Spleen (tissue), 11 donors: ENCODE measurements around the gene DYNC2LI1. TPM values are rescaled to one million over a fixed set of nuclear protein-coding genes. Genes with fewer than 3 reads are reported as not detected.

Source experiments
- DNase-seq: peaks from one replicate; pipeline ENCODE4 v3.0.0-alpha.2; 2020
- H3K27ac ChIP-seq, 8 donors: fragments of 200-600 bp; sonication (generic) in 7 of 8; 1 replicate in 4 of 8; 2 replicates in 4 of 8; pipeline versions ENCODE4 v1.5.0 to v1.8.0; 2016 to 2021; ENCODE audit warnings: inconsistent platforms in 4 of 8, mild to moderate bottlenecking in 4 of 8, moderate library complexity in 1 of 8
- H3K27me3 ChIP-seq, 7 donors: fragments of 200-600 bp; sonication (generic) in 6 of 7; replicated peaks in 1 of 7; 1 replicate in 4 of 7; 2 replicates in 3 of 7; pipeline versions ENCODE4 v1.5.0 to v1.8.0; 2016 to 2021; ENCODE audit warnings: inconsistent platforms in 3 of 7, mild to moderate bottlenecking in 1 of 7
- H3K36me3 ChIP-seq, 6 donors: fragments of 200-600 bp; sonication (generic) in 5 of 6; 1 replicate in 4 of 6; 2 replicates in 2 of 6; pipeline versions ENCODE4 v1.5.0 to v1.8.0; 2016 to 2021; ENCODE audit warnings: inconsistent platforms in 2 of 6
- H3K4me1 ChIP-seq, 6 donors: fragments of 200-600 bp; sonication (generic) in 5 of 6; 1 replicate in 3 of 6; 2 replicates in 3 of 6; pipeline versions ENCODE4 v1.5.0 to v1.8.0; 2016 to 2021; ENCODE audit warnings: inconsistent platforms in 3 of 6
- H3K4me3 ChIP-seq, 8 donors: fragments of 200-600 bp; sonication (generic) in 7 of 8; 1 replicate in 4 of 8; 2 replicates in 4 of 8; pipeline versions ENCODE4 v1.5.0 to v1.8.0; 2016 to 2021; ENCODE audit warnings: inconsistent platforms in 4 of 8, mild to moderate bottlenecking in 4 of 8, moderate library complexity in 2 of 8
- H3K9me3 ChIP-seq, 8 donors: fragments of 200-600 bp; sonication (generic) in 7 of 8; 1 replicate in 4 of 8; 2 replicates in 4 of 8; pipeline versions ENCODE4 v1.5.0 to v1.8.0; 2016 to 2021; ENCODE audit warnings: inconsistent platforms in 4 of 8
- POLR2A ChIP-seq, 3 donors: fragments of 450-650 bp; IDR thresholded peaks; one replicate each; pipeline ENCODE4 v1.5.1; 2017; ENCODE audit warnings: antibody characterized with exemption in 3 of 3, mild to moderate bottlenecking in 1 of 3
- POLR2AphosphoS5 ChIP-seq, 3 donors: sonication (generic); formaldehyde crosslinking; IDR thresholded peaks; one replicate each; pipeline ENCODE4 v1.5.1; 2017; ENCODE audit warnings: antibody characterized with exemption in 3 of 3
- WGBS, 5 donors: extraction: QIAGEN DNeasy Blood & Tissue Kit in 3 of 5; methylation state at CpG; one replicate each; pipeline versions ENCODE4 v1.1.5 to v1.1.7; 2013 to 2018; 5-methylcytosine and 5-hydroxymethylcytosine counted together
- intact Hi-C: fragments of 100-400 bp; cut with DNase I; formaldehyde crosslinking; loops from one replicate; pipeline ENCODE4 v1.15.0; 2023; ENCODE audit warnings: low total_unique reads
- polyA plus RNA-seq, 3 donors: library from polyadenylated mRNA; stranded (reverse); fragments of 200-250 nt; gene quantifications; one replicate each; pipeline ENCODE4 v1.2.1, GENCODE V29; 2013
- total RNA-seq, 7 donors: library from RNA; depleted of rRNA in 3 of 7; stranded (reverse); fragments of >200 nt in 3 of 7; fragmentation: NEBNext Ultra II Directional in 4 of 7; extraction: Animal tissue kit (Norgen Biotek cat#: 25700) in 4 of 7; gene quantifications; one replicate each; pipeline versions ENCODE4 v1.1.0 to v1.2.1, GENCODE V29; 2016 to 2021
- TF ChIP-seq, protein P1 (sequence below), 11 experiments: fragments of 200-600 bp in 7 of 11; fragments of 450-650 bp in 4 of 11; sonication (generic) in 4 of 11; IDR thresholded peaks in 8 of 11; conservative IDR thresholded peaks in 3 of 11; 1 replicate in 7 of 11; 2 replicates in 4 of 11; pipeline versions ENCODE4 v1.4.0 to v1.8.0; 2016 to 2021; ENCODE audit warnings: antibody characterized with exemption in 11 of 11, inconsistent platforms in 4 of 11, mild to moderate bottlenecking in 1 of 11
- donor health status: healthy with polysubstance abuse.
- donor health status: DM: no; HTN: no; CAD: no; lungs with moderate emphysema.
- donor health status: DM: no; HTN: no; CAD: no.
- donor health status: Bipolar disorder and iron deficiency.
- donor health status: healthy.
- donor health status: DM: no; HTN: no; CAD: no.
- donor health status: DM: yes; HTN: yes; CAD: no.

Gene DYNC2LI1
- total and polyA plus RNA-seq, 10 donors: 8.5 to 32.4 (median 12.6) TPM

DNA sequence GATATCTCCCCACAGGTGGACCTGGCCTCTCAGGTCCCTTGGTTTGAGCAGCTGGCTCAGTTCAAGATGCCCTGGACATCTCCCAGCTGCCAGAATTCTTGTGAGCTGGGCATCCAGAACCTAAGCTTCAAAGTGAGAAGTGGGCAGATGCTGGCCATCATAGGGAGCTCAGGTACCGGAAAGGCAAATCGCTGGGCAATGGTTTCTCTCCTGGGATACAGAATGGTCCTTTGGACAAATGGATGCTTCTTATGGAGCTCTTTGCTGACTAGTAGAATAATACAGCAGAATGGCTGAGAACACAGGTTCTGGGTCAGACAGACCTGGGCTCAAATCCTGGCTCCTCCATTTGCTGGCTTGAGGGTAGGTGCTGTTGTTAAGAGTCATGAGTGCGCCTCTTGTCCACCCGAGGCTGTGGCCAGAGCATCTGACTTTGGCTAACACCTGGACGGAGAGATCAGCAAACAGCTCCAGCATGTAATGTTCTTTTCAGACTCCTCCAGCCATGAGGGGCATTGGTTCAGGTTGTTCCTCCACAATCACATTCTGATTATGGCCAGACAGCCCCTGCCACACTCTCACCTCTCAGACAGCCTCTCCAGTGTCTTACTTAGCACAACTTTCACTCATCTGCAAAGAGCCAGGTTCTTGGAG is 72.4 kb downstream of the DYNC2LI1 start:
- Histone ChIP-seq H3K27ac (no peak overlapping the region), H3K4me3 (no peak overlapping the region), H3K9me3 (no peaks in the 10 kb centered on the region), H3K27me3 (peaks cover 0 to 4% (median 0%) of the 10 kb centered on the region in 7 donors), H3K4me1 (no peaks in the 10 kb centered on the region), H3K36me3 (no peaks in the 10 kb centered on the region)
- TF ChIP-seq POLR2A (IDR thresholded peaks at IDR 0.05) (no peak), POLR2AphosphoS5 (IDR thresholded peaks at IDR 0.05) (no peak)
- TF ChIP-seq, protein P1, sequence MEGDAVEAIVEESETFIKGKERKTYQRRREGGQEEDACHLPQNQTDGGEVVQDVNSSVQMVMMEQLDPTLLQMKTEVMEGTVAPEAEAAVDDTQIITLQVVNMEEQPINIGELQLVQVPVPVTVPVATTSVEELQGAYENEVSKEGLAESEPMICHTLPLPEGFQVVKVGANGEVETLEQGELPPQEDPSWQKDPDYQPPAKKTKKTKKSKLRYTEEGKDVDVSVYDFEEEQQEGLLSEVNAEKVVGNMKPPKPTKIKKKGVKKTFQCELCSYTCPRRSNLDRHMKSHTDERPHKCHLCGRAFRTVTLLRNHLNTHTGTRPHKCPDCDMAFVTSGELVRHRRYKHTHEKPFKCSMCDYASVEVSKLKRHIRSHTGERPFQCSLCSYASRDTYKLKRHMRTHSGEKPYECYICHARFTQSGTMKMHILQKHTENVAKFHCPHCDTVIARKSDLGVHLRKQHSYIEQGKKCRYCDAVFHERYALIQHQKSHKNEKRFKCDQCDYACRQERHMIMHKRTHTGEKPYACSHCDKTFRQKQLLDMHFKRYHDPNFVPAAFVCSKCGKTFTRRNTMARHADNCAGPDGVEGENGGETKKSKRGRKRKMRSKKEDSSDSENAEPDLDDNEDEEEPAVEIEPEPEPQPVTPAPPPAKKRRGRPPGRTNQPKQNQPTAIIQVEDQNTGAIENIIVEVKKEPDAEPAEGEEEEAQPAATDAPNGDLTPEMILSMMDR (IDR thresholded peaks at IDR 0.05 in 8 of 11, conservative IDR thresholded peaks at IDR 0.05 in 3 of 11): no peak
- 87 to 100% (median 94%) methylated on average over 3 to 5 of the region's 5 CpGs for WGBS, 5 donors
- DNase-seq: peak; percentile 48
- intact Hi-C loops: no loop called here

DNA sequence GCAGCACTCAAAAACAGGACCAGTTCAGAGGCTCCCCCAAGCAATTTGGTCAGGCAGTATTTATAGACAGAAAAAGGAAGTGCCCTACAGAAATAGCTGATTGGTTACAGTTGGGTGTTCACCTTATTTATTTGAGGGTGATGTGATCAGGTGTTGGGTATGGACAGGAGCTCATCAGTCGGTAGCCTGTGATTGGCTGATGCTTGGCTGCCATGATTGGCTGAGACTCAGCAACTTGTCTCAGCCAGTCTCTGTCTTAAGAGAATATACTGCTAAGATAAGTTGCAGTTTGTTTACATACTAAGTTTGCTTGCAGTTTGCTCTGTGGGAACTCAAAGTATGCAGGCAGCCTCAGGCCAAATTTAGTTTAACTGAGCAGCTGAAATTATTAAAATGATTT is 74.4 kb downstream of the DYNC2LI1 start:
- Histone ChIP-seq H3K27ac (no peak overlapping the region), H3K4me3 (no peak overlapping the region), H3K27me3 (peaks cover 0 to 24% (median 2%) of the 10 kb centered on the region in 7 donors), H3K36me3 (no peaks in the 10 kb centered on the region), H3K9me3 (no peaks in the 10 kb centered on the region), H3K4me1 (no peaks in the 10 kb centered on the region)
- DNase-seq: no peak
- TF ChIP-seq POLR2AphosphoS5 (IDR thresholded peaks at IDR 0.05) (no peak), POLR2A (IDR thresholded peaks at IDR 0.05) (no peak)
- TF ChIP-seq, protein P1 (IDR thresholded peaks at IDR 0.05 in 8 of 11, conservative IDR thresholded peaks at IDR 0.05 in 3 of 11): no peak
- intact Hi-C loops: no loop called here
- WGBS, 5 donors: 77 to 85% (median 78%) methylated on average over 1 of the region's 1 CpG

DNA sequence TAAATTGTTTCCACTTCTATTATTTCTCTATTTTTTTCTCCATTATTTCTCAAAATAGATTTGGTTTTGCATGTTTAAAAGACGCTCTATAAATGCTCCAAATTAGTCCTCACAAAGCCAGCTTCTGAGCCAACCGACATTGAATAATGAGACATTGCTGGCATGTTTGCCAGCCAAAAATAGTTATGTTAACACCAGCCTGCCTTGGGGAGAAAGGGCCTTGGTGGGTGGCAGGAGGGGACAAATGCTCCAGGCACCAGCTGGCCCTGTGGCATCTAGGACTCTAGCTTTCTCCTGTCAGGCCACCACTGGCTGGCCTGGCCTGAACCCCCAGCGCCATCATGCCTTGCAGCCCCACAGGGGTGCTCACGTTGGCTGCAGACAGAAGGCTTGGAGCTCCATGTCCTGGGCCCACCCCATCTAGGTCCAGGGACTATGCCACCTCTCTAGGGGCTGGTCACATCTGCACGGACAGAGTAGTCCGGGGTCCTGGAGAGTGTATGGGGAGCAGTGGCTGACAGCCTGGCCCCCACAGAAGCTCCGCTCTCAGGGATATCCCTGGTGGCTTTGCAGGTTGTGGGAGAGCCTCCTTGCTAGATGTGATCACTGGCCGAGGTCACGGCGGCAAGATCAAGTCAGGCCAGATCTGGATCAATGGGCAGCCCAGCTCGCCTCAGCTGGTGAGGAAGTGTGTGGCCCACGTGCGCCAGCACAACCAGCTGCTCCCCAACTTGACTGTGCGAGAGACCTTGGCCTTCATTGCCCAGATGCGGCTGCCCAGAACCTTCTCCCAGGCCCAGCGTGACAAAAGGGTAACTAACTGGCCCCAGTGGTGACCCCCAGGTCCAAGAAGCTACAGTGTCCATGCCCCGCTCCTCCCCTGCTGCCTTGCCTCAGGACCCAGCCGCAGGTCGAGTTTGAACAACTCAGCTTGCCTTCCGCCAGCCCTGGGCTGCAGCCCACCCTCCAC is 77.5 kb downstream of the DYNC2LI1 start:
- peaks cover 0 to 53% (median 16%) of the 10 kb centered on the region in 7 donors for H3K27me3 ChIP-seq
- H3K27ac ChIP-seq: no peak overlapping the region
- H3K36me3 ChIP-seq: no peaks in the 10 kb centered on the region
- no peaks in the 10 kb centered on the region for H3K9me3 ChIP-seq
- H3K4me1 ChIP-seq: no peaks in the 10 kb centered on the region
- TF ChIP-seq POLR2A (IDR thresholded peaks at IDR 0.05): no peak
- no peak for TF ChIP-seq POLR2AphosphoS5 (IDR thresholded peaks at IDR 0.05)
- TF ChIP-seq, protein P1 (IDR thresholded peaks at IDR 0.05 in 8 of 11, conservative IDR thresholded peaks at IDR 0.05 in 3 of 11): no peak
- intact Hi-C loops: no loop called here
- peak; percentile 68 for DNase-seq
- H3K4me3 ChIP-seq: no peak overlapping the region
- 83 to 93% (median 90%) methylated on average over 6 to 20 of the region's 20 CpGs for WGBS, 5 donors
